Measurements from ENCODE around the gene TMEM163. TPM values are rescaled to one million over a fixed set of nuclear protein-coding genes. Genes with fewer than 3 reads are reported as not detected.

Gene TMEM163
- total RNA-seq: 10 to 100 TPM in 1 of 2 donors, 1 to 10 TPM in 1; 5.8 to 34.6 TPM
- polyA plus RNA-seq: 10 to 100 TPM; 25.0 to 46.9 TPM
- long read RNA-seq, donor 1, transcript TMEM163-201 (8 exons, 1,892 nt): major isoform, 5 of 5 reads
- long read RNA-seq, donor 1, partial matches to known transcripts: 0 of 5 reads
- long read RNA-seq, donor 1, other reads (novel, unspliced or antisense): 0 of 5 reads
- long read RNA-seq, donor 2: 0 reads
- long read RNA-seq, donor 3, partial matches to known transcripts: 0 of 3 reads
- long read RNA-seq, donor 3, other reads (novel, unspliced or antisense): 0 of 3 reads
- long read RNA-seq, donor 4: 0 reads
- long read RNA-seq, donor 5, transcript TMEM163-201 (8 exons, 1,892 nt): major isoform, 5 of 7 reads
- long read RNA-seq, donor 5, partial matches to known transcripts: 0 of 7 reads
- long read RNA-seq, donor 5, other reads (novel, unspliced or antisense): 0 of 7 reads

GRCh38 chr2:134718817-134719814, at the start of gene TMEM163:
TMEM163 (minus strand) TSS chr2:134719000.
- Histone ChIP-seq H3K36me3 (ENCODE audit: control insufficient read depth in 4 of 4, insufficient read depth in 4 of 4, low read length in 4 of 4) (no peaks in the 10 kb centered on the region), H3K4me3 (peak within 1 kb of the TSS; percentile 58), H3K27ac (ENCODE audit: low read depth in 1 of 2, low read length in 1 of 2) (peak within 1 kb of the TSS; percentile 12 to 15), H3K9ac (ENCODE audit: insufficient read depth in 1 of 2, low read length in 2 of 2) (no peak within 1 kb of the TSS), H3K9me3 (ENCODE audit: control insufficient read depth in 4 of 4, insufficient read depth in 3 of 4, low read length in 3 of 4) (peaks cover 0 to 3% (median 0%) of the 10 kb centered on the region in 4 donors), H3K4me1 (ENCODE audit: control insufficient read depth in 5 of 5, insufficient read depth in 5 of 5, low read length in 5 of 5) (peaks cover 0 to 12% (median 0%) of the 10 kb centered on the region in 5 donors), H3K27me3 (ENCODE audit: control insufficient read depth in 3 of 3, insufficient read depth in 3 of 3, low read length in 2 of 3) (peaks cover 12 to 66% (median 42%) of the 10 kb centered on the region in 3 donors)
- DNase-seq (peak in 1 of 3 donors; percentile 15), ATAC-seq (ENCODE audit: insufficient read depth, low FRiP score) (peak; percentile 85)
- no peak for TF ChIP-seq CTCF (IDR thresholded peaks at IDR 0.05; ENCODE audit: control extremely low read depth, extremely low read depth)
- 7 to 19% methylated on average over 38 to 99 of the region's 99 CpGs for WGBS, 2 donors

- Histone ChIP-seq H3K4me1 (ENCODE audit: control insufficient read depth in 5 of 5, insufficient read depth in 5 of 5, low read length in 5 of 5) (no peaks in the 10 kb centered on the region), H3K36me3 (ENCODE audit: control insufficient read depth in 4 of 4, insufficient read depth in 4 of 4, low read length in 4 of 4) (no peaks in the 10 kb centered on the region), H3K9me3 (ENCODE audit: control insufficient read depth in 4 of 4, insufficient read depth in 3 of 4, low read length in 3 of 4) (peaks cover 0 to 4% (median 0%) of the 10 kb centered on the region in 4 donors), H3K27me3 (ENCODE audit: control insufficient read depth in 3 of 3, insufficient read depth in 3 of 3, low read length in 2 of 3) (no peaks in the 10 kb centered on the region), H3K9ac (ENCODE audit: insufficient read depth in 1 of 2, low read length in 2 of 2) (no peak overlapping the region), H3K27ac (ENCODE audit: low read depth in 1 of 2, low read length in 1 of 2) (no peak overlapping the region), H3K4me3 (no peak overlapping the region)
- TF ChIP-seq CTCF (IDR thresholded peaks at IDR 0.05; ENCODE audit: control extremely low read depth, extremely low read depth): no peak
- DNase-seq: no peak
- WGBS, 2 donors: 65 to 85% methylated on average over 5 of the region's 5 CpGs
- ATAC-seq (ENCODE audit: insufficient read depth, low FRiP score): no peak
Measured at GRCh38 chr2:134766583-134766982, 47.8 kb upstream of the TMEM163 start.

GRCh38 chr2:134765987-134766386, 47.2 kb upstream of the TMEM163 start:
- no peak overlapping the region for H3K4me3 ChIP-seq
- ATAC-seq (ENCODE audit: insufficient read depth, low FRiP score): no peak
- no peak for TF ChIP-seq CTCF (IDR thresholded peaks at IDR 0.05; ENCODE audit: control extremely low read depth, extremely low read depth)

More at GRCh38 chr2:134765987-134766386, 47.2 kb upstream of the TMEM163 start:
- Histone ChIP-seq H3K27ac (ENCODE audit: low read depth in 1 of 2, low read length in 1 of 2) (no peak overlapping the region), H3K36me3 (ENCODE audit: control insufficient read depth in 4 of 4, insufficient read depth in 4 of 4, low read length in 4 of 4) (no peaks in the 10 kb centered on the region), H3K27me3 (ENCODE audit: control insufficient read depth in 3 of 3, insufficient read depth in 3 of 3, low read length in 2 of 3) (no peaks in the 10 kb centered on the region), H3K9me3 (ENCODE audit: control insufficient read depth in 4 of 4, insufficient read depth in 3 of 4, low read length in 3 of 4) (peaks cover 0 to 3% (median 0%) of the 10 kb centered on the region in 4 donors), H3K9ac (ENCODE audit: insufficient read depth in 1 of 2, low read length in 2 of 2) (no peak overlapping the region), H3K4me1 (ENCODE audit: control insufficient read depth in 5 of 5, insufficient read depth in 5 of 5, low read length in 5 of 5) (no peaks in the 10 kb centered on the region)
- no peak for DNase-seq
